ENCODE data around the gene GNS. TPM values are rescaled to one million over a fixed set of nuclear protein-coding genes. Genes with fewer than 3 reads are reported as not detected.

The GNS gene
- total RNA-seq, 2 experiments from 2014 or later: 8.7 to 10.0 TPM

- no peaks in the 10 kb centered on the region for H3K4me1 Mint-ChIP-seq (ENCODE audit: low read depth)
- no peak for TF ChIP-seq CTCF (IDR thresholded peaks at IDR 0.05)
- CTCF ChIA-PET: interaction anchor here (0.6 kb wide), 1 partner anchor 334 kb away, joined by 3 read pairs; no protein-coding TSS in a partner anchor
- Histone ChIP-seq H3K27ac (ENCODE audit: low read depth in 1 of 2, low read length in 2 of 2) (no peak overlapping the region), H3K36me3 (ENCODE audit: insufficient read depth, low read length) (peaks cover 68% of the 10 kb centered on the region), H3K9me3 (ENCODE audit: control insufficient read depth in 1 of 2, insufficient read depth in 1 of 2, low read length in 2 of 2) (no peaks in the 10 kb centered on the region), H3K27me3 (ENCODE audit: control insufficient read depth in 1 of 2, insufficient read depth in 2 of 2, low read length in 2 of 2) (no peaks in the 10 kb centered on the region), H3K4me3 (ENCODE audit: low read length) (no peak overlapping the region), H3K4me1 (ENCODE audit: insufficient read depth, low read length) (no peaks in the 10 kb centered on the region)
- H3K4me3 Mint-ChIP-seq: no peak overlapping the region
- H3K36me3 Mint-ChIP-seq (ENCODE audit: low read depth): peaks cover 83% of the 10 kb centered on the region
- DNase-seq (no peak), ATAC-seq (ENCODE audit: poor library complexity) (no peak)
- POLR2A ChIA-PET: interaction anchor here (1.3 kb wide), 1 partner anchor 9 kb away, joined by 4 read pairs; no protein-coding TSS in a partner anchor
- H3K9me3 Mint-ChIP-seq: no peaks in the 10 kb centered on the region
- no peak overlapping the region for H3K27ac Mint-ChIP-seq
- intact Hi-C loops (cut with DNase I, micrococcal nuclease): no loop called here
- H3K27me3 Mint-ChIP-seq: no peaks in the 10 kb centered on the region
Observed at GRCh38 chr12:64745259-64745807, 13.9 kb downstream of the GNS start.

GRCh38 chr12:64744422-64745258 is 14.6 kb downstream of the GNS start:
- ChIA-PET POLR2A (no interaction called here), CTCF (interaction anchor here (0.6 kb wide), 1 partner anchor 334 kb away, joined by 3 read pairs; no protein-coding TSS in a partner anchor)
- Histone ChIP-seq H3K4me1 (ENCODE audit: insufficient read depth, low read length) (no peaks in the 10 kb centered on the region), H3K27ac (ENCODE audit: low read depth in 1 of 2, low read length in 2 of 2) (no peak overlapping the region), H3K9me3 (ENCODE audit: control insufficient read depth in 1 of 2, insufficient read depth in 1 of 2, low read length in 2 of 2) (no peaks in the 10 kb centered on the region), H3K4me3 (ENCODE audit: low read length) (no peak overlapping the region), H3K27me3 (ENCODE audit: control insufficient read depth in 1 of 2, insufficient read depth in 2 of 2, low read length in 2 of 2) (no peaks in the 10 kb centered on the region), H3K36me3 (ENCODE audit: insufficient read depth, low read length) (peaks cover 68% of the 10 kb centered on the region)
- H3K4me1 Mint-ChIP-seq (ENCODE audit: low read depth): no peaks in the 10 kb centered on the region
- no peaks in the 10 kb centered on the region for H3K9me3 Mint-ChIP-seq
- DNase-seq: no peak
- no peak overlapping the region for H3K4me3 Mint-ChIP-seq
- intact Hi-C loops (cut with DNase I, micrococcal nuclease): no loop called here
- ATAC-seq (ENCODE audit: poor library complexity): no peak
- H3K27ac Mint-ChIP-seq: no peak overlapping the region
- H3K27me3 Mint-ChIP-seq: no peaks in the 10 kb centered on the region
- peaks cover 88% of the 10 kb centered on the region for H3K36me3 Mint-ChIP-seq (ENCODE audit: low read depth)
- TF ChIP-seq CTCF (IDR thresholded peaks at IDR 0.05): no peak

GRCh38 chr12:64743206-64743605 is 16.0 kb downstream of the GNS start:
- TF ChIP-seq CTCF (IDR thresholded peaks at IDR 0.05): no peak
- Histone ChIP-seq H3K4me1 (ENCODE audit: insufficient read depth, low read length) (peaks cover under 1% of the 10 kb centered on the region), H3K9me3 (ENCODE audit: control insufficient read depth in 1 of 2, insufficient read depth in 1 of 2, low read length in 2 of 2) (no peaks in the 10 kb centered on the region), H3K27ac (ENCODE audit: low read depth in 1 of 2, low read length in 2 of 2) (no peak overlapping the region), H3K36me3 (ENCODE audit: insufficient read depth, low read length) (peaks cover 70% of the 10 kb centered on the region), H3K4me3 (ENCODE audit: low read length) (no peak overlapping the region), H3K27me3 (ENCODE audit: control insufficient read depth in 1 of 2, insufficient read depth in 2 of 2, low read length in 2 of 2) (no peaks in the 10 kb centered on the region)
- intact Hi-C loops (cut with DNase I, micrococcal nuclease): no loop called here
- no peak for DNase-seq
- Mint-ChIP-seq H3K27ac (no peak overlapping the region), H3K4me3 (no peak overlapping the region), H3K36me3 (ENCODE audit: low read depth) (peaks cover 93% of the 10 kb centered on the region), H3K9me3 (no peaks in the 10 kb centered on the region), H3K4me1 (ENCODE audit: low read depth) (peaks cover under 1% of the 10 kb centered on the region), H3K27me3 (no peaks in the 10 kb centered on the region)
- POLR2A ChIA-PET: no interaction called here
- no peak for ATAC-seq (ENCODE audit: poor library complexity)
- CTCF ChIA-PET: no interaction called here

Measured in CD4-positive, alpha-beta T cell (primary cell).